ENCODE results near the gene AGXT2. TPM values are rescaled to one million over a fixed set of nuclear protein-coding genes. Genes with fewer than 3 reads are reported as not detected.

The AGXT2 gene
- total and polyA plus RNA-seq, 9 of the 15 experiments (the other 6 are each of a cell fraction or from before 2014, with no cell fraction given), result not detected

GRCh38 chr5:35004200-35004599 lies 43.5 kb downstream of the AGXT2 start:
- POLR2A ChIA-PET, result interaction anchor here (0.5 to 0.8 kb wide), 2 partner anchors 100 to 505 kb away, joined by 3 to 4 read pairs; no protein-coding TSS in a partner anchor
- no TSS peak for BruUV-seq (replicated peaks)

More at GRCh38 chr5:35004200-35004599, 43.5 kb downstream of the AGXT2 start:
- in situ Hi-C loops (cut with MboI), result loop anchor here (10.0 kb wide), 1 partner anchor 529 kb away; no protein-coding TSS in a partner anchor
- H3K36me3 ChIP-seq (ENCODE audit: control insufficient read depth, insufficient read depth, low read length), result no peaks in the 10 kb centered on the region
- H4K20me1 ChIP-seq (replicated peaks; ENCODE audit: control insufficient read depth, insufficient read depth, low read length), result no peaks in the 10 kb centered on the region
- H3K4me3 ChIP-seq, result no peak overlapping the region
- ATAC-seq, result no peak
- H3K79me2 ChIP-seq (ENCODE audit: control insufficient read depth, insufficient read depth, low read length), result no peaks in the 10 kb centered on the region
- DNase-seq (ENCODE audit: extremely low read depth in 1 of 4, low spot score in 3 of 4), result peak in 1 of 4 experiments; percentile 13
- H3K4me2 ChIP-seq (ENCODE audit: insufficient read depth, low read length), result no peak overlapping the region
- TF ChIP-seq MTA3 (IDR thresholded peaks at IDR 0.05; ENCODE audit: borderline replicate concordance) (no peak), ZBTB12 (CRISPR knock-in tag; IDR thresholded peaks at IDR 0.05) (no peak), HNRNPK (IDR thresholded peaks at IDR 0.05; ENCODE audit: low read depth, low read length, poor library complexity, severe bottlenecking) (no peak), ESRRA (IDR thresholded peaks at IDR 0.05; ENCODE audit: borderline replicate concordance, low read depth) (no peak), PURB (CRISPR knock-in tag; IDR thresholded peaks at IDR 0.05; ENCODE audit: low read depth) (no peak), KLF1 (tag; IDR thresholded peaks at IDR 0.05) (no peak), RFX1 (IDR thresholded peaks at IDR 0.05) (no peak), ARID2 (IDR thresholded peaks at IDR 0.05) (no peak), CBX3 (IDR thresholded peaks at IDR 0.05; ENCODE audit: borderline replicate concordance in 1 of 2, low read length in 2 of 2) (no peak), HES1 (IDR thresholded peaks at IDR 0.05; ENCODE audit: low read depth) (no peak), GTF2E2 (tag; IDR thresholded peaks at IDR 0.05) (no peak), ZNF140 (CRISPR knock-in tag; IDR thresholded peaks at IDR 0.05) (no peak), ESRRB (CRISPR knock-in tag; IDR thresholded peaks at IDR 0.05; ENCODE audit: borderline replicate concordance) (no peak), JUND (IDR thresholded peaks at IDR 0.05; ENCODE audit: borderline replicate concordance, low read depth, low read length) (no peak), JUND (tag; IDR thresholded peaks at IDR 0.05; ENCODE audit: borderline replicate concordance, low read depth, low read length) (no peak), ZC3H4 (CRISPR knock-in tag; IDR thresholded peaks at IDR 0.05; ENCODE audit: borderline replicate concordance) (no peak), ZNF121 (CRISPR knock-in tag; conservative IDR thresholded peaks at IDR 0.05) (no peak)
- H3K9me1 ChIP-seq (ENCODE audit: control insufficient read depth, insufficient read depth, low read length), result no peaks in the 10 kb centered on the region
- H3K27me3 ChIP-seq (ENCODE audit: control insufficient read depth in 2 of 2, insufficient read depth in 2 of 2, low read length in 2 of 2), result peaks cover 3 to 16% of the 10 kb centered on the region in 2 experiments; a peak in 3 of 5 replicates
- no peak overlapping the region for H3K9ac ChIP-seq (ENCODE audit: insufficient read depth in 1 of 2, low read depth in 2 of 2, low read length in 2 of 2)
- intact Hi-C loops (cut with micrococcal nuclease), result loop anchor here (5.0 kb wide), 2 partner anchors 87 to 107 kb away; partner anchors contain the start of genes BRIX1 and RAD1
- CTCF ChIA-PET (ENCODE audit: low intra/inter-chr PET ratio), result interaction anchor here (0.9 to 2.4 kb wide), 3 partner anchors 46 to 530 kb away, joined by 3 to 11 read pairs (median 8); no protein-coding TSS in a partner anchor
- H3K4me1 ChIP-seq (replicated peaks in 1 of 2; ENCODE audit: control insufficient read depth in 2 of 2, insufficient read depth in 2 of 2, low read length in 2 of 2), result no peaks in the 10 kb centered on the region; a peak in 1 of 5 replicates
- 13% methylated on average over 5 of the region's 5 CpGs for WGBS (ENCODE audit: insufficient coverage, low coverage, missing lambda C conversion rate)
- no peak overlapping the region for H2AFZ ChIP-seq (ENCODE audit: low read depth, low read length)
- no peak overlapping the region for H3K27ac ChIP-seq (ENCODE audit: extremely low read depth, low read depth, low read length)
- no peak for FAIRE-seq
- no peaks in the 10 kb centered on the region for H3K9me3 ChIP-seq (replicated peaks; ENCODE audit: control insufficient read depth, insufficient read depth, low read depth, low read length)

Data from K562 (cell line).